Stomach (tissue), 4 donors: ENCODE data around the gene TRAPPC6A.

ENCODE experiments used
- EP300 ChIP-seq: sonication (generic); formaldehyde crosslinking; IDR thresholded peaks from one replicate; pipeline ENCODE4 v1.6.1; 2017; ENCODE audit warnings: antibody characterized with exemption
- POLR2A ChIP-seq, 4 donors: fragments of 450-650 bp; IDR thresholded peaks; one replicate each; pipeline ENCODE4 v1.6.1; 2016; ENCODE audit warnings: antibody characterized with exemption in 4 of 4, control low read depth in 2 of 4, mild to moderate bottlenecking in 1 of 4, moderate library complexity in 1 of 4
- POLR2AphosphoS5 ChIP-seq, 3 donors: sonication (generic); formaldehyde crosslinking; IDR thresholded peaks; one replicate each; pipeline ENCODE4 v1.6.1; 2016; ENCODE audit warnings: antibody characterized with exemption in 3 of 3
- TF ChIP-seq, protein P1 (sequence below), 7 experiments: fragments of 450-650 bp in 4 of 7; fragments of 200-600 bp in 3 of 7; sonication (generic) in 3 of 7; IDR thresholded peaks; one replicate each; pipeline ENCODE4 v1.5.1; 2016 to 2019; ENCODE audit warnings: antibody characterized with exemption in 7 of 7, control low read depth in 2 of 7, mild to moderate bottlenecking in 1 of 7

- TF ChIP-seq, protein P1, sequence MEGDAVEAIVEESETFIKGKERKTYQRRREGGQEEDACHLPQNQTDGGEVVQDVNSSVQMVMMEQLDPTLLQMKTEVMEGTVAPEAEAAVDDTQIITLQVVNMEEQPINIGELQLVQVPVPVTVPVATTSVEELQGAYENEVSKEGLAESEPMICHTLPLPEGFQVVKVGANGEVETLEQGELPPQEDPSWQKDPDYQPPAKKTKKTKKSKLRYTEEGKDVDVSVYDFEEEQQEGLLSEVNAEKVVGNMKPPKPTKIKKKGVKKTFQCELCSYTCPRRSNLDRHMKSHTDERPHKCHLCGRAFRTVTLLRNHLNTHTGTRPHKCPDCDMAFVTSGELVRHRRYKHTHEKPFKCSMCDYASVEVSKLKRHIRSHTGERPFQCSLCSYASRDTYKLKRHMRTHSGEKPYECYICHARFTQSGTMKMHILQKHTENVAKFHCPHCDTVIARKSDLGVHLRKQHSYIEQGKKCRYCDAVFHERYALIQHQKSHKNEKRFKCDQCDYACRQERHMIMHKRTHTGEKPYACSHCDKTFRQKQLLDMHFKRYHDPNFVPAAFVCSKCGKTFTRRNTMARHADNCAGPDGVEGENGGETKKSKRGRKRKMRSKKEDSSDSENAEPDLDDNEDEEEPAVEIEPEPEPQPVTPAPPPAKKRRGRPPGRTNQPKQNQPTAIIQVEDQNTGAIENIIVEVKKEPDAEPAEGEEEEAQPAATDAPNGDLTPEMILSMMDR (IDR thresholded peaks at IDR 0.05) = no peak
- TF ChIP-seq POLR2A (IDR thresholded peaks at IDR 0.05) = no peak
- TF ChIP-seq EP300 = no peak
- no peak for TF ChIP-seq POLR2AphosphoS5 (IDR thresholded peaks at IDR 0.05)
These were observed 59.9 kb downstream of the TRAPPC6A start for GRCh38 chr19:45118106-45118505.
